Measurements from ENCODE around the gene VPS33B. TPM values are rescaled to one million over a fixed set of nuclear protein-coding genes. Genes with fewer than 3 reads are reported as not detected.
"Not testable (repeated sequence)": the region's sequence is repeated elsewhere in the genome, so short reads cannot be mapped to it uniquely, and the experiment has no call there.

VPS33B gene
- total RNA-seq, 1 experiment from 2014 or later: 18.4 TPM

DNA sequence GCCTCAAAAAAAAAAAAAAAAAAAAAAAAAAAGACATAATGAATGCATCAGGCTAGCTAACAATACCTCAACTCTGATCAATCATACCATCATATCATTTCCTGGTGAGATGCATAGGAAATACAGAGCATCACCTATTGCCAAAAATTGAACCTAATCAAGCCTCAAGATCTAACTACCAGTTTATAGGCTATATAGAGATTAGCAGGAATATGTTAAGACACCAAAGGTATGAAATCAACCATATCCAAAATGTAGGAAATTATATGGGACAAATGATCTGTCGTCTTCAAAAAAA lies 387 bp upstream of the VPS33B start:
- intact Hi-C loops (cut with micrococcal nuclease; ENCODE audit: unreplicated experiment): loop anchor here (5.0 kb wide), 1 partner anchor 35 kb away; no protein-coding TSS in a partner anchor

DNA sequence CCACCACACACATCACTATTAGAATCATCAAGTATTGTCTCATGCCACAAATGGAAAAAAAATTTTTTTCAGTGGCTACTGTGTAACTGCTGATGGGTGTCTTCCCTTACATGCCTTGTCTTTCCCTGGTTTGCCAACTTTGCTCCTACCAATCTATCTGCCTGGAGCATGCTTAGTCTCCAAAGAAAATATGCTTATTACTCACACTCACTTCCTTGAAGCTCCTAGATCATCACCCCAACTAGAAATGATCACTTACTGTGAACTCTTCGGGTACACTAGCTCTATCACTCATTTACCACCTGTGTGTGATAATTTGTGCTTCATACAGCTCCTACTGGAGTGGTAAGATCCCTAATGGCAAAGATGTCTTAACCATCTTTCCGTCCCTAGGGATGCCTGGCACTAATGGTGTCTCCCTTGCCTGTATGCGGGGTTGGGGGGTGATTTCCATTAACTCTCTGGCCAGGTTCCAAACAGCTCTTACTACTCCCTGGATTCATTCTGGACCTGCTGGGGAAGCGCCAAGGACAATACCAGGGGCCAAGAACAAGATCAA lies 799 bp downstream of the VPS33B start:
- no peaks in the 10 kb centered on the region for H3K27me3 Mint-ChIP-seq (ENCODE audit: unreplicated experiment)
- BruUV-seq (replicated peaks): no TSS peak
- intact Hi-C loops (cut with micrococcal nuclease; ENCODE audit: unreplicated experiment): loop anchor here (5.0 kb wide), 1 partner anchor 34 kb away; no protein-coding TSS in a partner anchor
- TF ChIP-seq, protein P1, sequence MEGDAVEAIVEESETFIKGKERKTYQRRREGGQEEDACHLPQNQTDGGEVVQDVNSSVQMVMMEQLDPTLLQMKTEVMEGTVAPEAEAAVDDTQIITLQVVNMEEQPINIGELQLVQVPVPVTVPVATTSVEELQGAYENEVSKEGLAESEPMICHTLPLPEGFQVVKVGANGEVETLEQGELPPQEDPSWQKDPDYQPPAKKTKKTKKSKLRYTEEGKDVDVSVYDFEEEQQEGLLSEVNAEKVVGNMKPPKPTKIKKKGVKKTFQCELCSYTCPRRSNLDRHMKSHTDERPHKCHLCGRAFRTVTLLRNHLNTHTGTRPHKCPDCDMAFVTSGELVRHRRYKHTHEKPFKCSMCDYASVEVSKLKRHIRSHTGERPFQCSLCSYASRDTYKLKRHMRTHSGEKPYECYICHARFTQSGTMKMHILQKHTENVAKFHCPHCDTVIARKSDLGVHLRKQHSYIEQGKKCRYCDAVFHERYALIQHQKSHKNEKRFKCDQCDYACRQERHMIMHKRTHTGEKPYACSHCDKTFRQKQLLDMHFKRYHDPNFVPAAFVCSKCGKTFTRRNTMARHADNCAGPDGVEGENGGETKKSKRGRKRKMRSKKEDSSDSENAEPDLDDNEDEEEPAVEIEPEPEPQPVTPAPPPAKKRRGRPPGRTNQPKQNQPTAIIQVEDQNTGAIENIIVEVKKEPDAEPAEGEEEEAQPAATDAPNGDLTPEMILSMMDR (IDR thresholded peaks at IDR 0.05; ENCODE audit: unreplicated experiment): no peak
- peak overlapping the region; percentile 76 for H3K4me3 Mint-ChIP-seq (ENCODE audit: low read depth, unreplicated experiment)
- no peak for DNase-seq
- H3K27ac Mint-ChIP-seq (ENCODE audit: unreplicated experiment): peak overlapping the region; percentile 89
- no peaks in the 10 kb centered on the region for H3K9me3 Mint-ChIP-seq (ENCODE audit: low read depth, unreplicated experiment)
- CTCF ChIA-PET: interaction anchor here (0.9 to 2.0 kb wide), 4 partner anchors 11 to 90 kb away, joined by 3 to 8 read pairs (median 4); partner anchors contain the start of gene PRC1
- peaks cover 35% of the 10 kb centered on the region for H3K4me1 Mint-ChIP-seq (ENCODE audit: low read depth, unreplicated experiment)
- H3K36me3 Mint-ChIP-seq (ENCODE audit: insufficient read depth, unreplicated experiment): peaks cover 29% of the 10 kb centered on the region

More for the DNA sequence above, 387 bp upstream of the VPS33B start:
- TF ChIP-seq, protein P1 (IDR thresholded peaks at IDR 0.05; ENCODE audit: unreplicated experiment): no peak
- TSS peak; percentile 65 for BruUV-seq (replicated peaks)
- Mint-ChIP-seq H3K4me1 (ENCODE audit: low read depth, unreplicated experiment) (peaks cover 35% of the 10 kb centered on the region), H3K27ac (ENCODE audit: unreplicated experiment) (peak overlapping the region; percentile 89), H3K4me3 (ENCODE audit: low read depth, unreplicated experiment) (peak overlapping the region; percentile 76), H3K27me3 (ENCODE audit: unreplicated experiment) (no peaks in the 10 kb centered on the region), H3K9me3 (ENCODE audit: low read depth, unreplicated experiment) (no peaks in the 10 kb centered on the region), H3K36me3 (ENCODE audit: insufficient read depth, unreplicated experiment) (peaks cover 29% of the 10 kb centered on the region)
- CTCF ChIA-PET: interaction anchor here (1.2 to 2.0 kb wide), 2 partner anchors 10 to 28 kb away, joined by 4 to 8 read pairs; partner anchors contain the start of gene PRC1
- DNase-seq: no peak

DNA sequence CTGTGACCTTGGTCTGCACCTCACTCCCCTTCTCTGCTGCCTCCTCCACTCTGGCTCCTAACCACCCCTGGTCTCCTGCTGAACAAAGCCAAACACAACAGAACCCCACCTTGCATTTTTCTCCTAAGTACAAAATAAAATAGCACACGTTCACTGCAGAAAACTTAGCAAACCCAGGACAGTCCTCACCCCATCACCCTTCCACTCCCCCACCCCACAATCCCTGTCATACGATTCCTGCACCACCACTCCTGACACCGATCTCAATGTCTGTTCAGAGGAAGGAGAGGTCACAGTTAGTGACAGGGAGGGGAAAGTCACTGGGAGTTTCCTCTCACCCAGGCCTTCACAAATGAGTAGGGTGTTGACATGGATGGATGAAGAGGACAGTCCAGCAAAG lies 4.2 kb downstream of the VPS33B start:
- CTCF ChIA-PET: no interaction called here
- peaks cover 33% of the 10 kb centered on the region for H3K36me3 Mint-ChIP-seq (ENCODE audit: insufficient read depth, unreplicated experiment)
- no TSS peak for BruUV-seq (replicated peaks)
- H3K4me1 Mint-ChIP-seq (ENCODE audit: low read depth, unreplicated experiment): peaks cover 33% of the 10 kb centered on the region
- H3K27me3 Mint-ChIP-seq (ENCODE audit: unreplicated experiment): no peaks in the 10 kb centered on the region
- no peak overlapping the region for H3K4me3 Mint-ChIP-seq (ENCODE audit: low read depth, unreplicated experiment)
- DNase-seq: no peak
- H3K9me3 Mint-ChIP-seq (ENCODE audit: low read depth, unreplicated experiment): no peaks in the 10 kb centered on the region
- intact Hi-C loops (cut with micrococcal nuclease; ENCODE audit: unreplicated experiment): no loop called here
- TF ChIP-seq, protein P1 (IDR thresholded peaks at IDR 0.05; ENCODE audit: unreplicated experiment): no peak
- no peak overlapping the region for H3K27ac Mint-ChIP-seq (ENCODE audit: unreplicated experiment)

GRCh38 chr15:91017716-91018115 lies 4.7 kb downstream of the VPS33B start:
- H3K27me3 Mint-ChIP-seq (ENCODE audit: unreplicated experiment): no peaks in the 10 kb centered on the region
- TF ChIP-seq, protein P1 (IDR thresholded peaks at IDR 0.05; ENCODE audit: unreplicated experiment): no peak
- CTCF ChIA-PET: interaction anchor here (0.6 kb wide), 1 partner anchor 244 kb away, joined by 5 read pairs; no protein-coding TSS in a partner anchor

GRCh38 chr15:91013701-91014100 lies 8.7 kb downstream of the VPS33B start:
- H3K4me3 Mint-ChIP-seq (ENCODE audit: low read depth, unreplicated experiment); H3K27ac Mint-ChIP-seq (ENCODE audit: unreplicated experiment); H3K9me3 Mint-ChIP-seq (ENCODE audit: low read depth, unreplicated experiment); intact Hi-C loops (cut with micrococcal nuclease; ENCODE audit: unreplicated experiment); H3K4me1 Mint-ChIP-seq (ENCODE audit: low read depth, unreplicated experiment); DNase-seq; BruUV-seq (replicated peaks); H3K27me3 Mint-ChIP-seq (ENCODE audit: unreplicated experiment): not testable (repeated sequence)
- CTCF ChIA-PET: interaction anchor here (1.7 kb wide), 1 partner anchor 19 kb away, joined by 3 read pairs; no protein-coding TSS in a partner anchor
- peaks cover 10% of the 10 kb centered on the region for H3K36me3 Mint-ChIP-seq (ENCODE audit: insufficient read depth, unreplicated experiment)

More at GRCh38 chr15:91017716-91018115, 4.7 kb downstream of the VPS33B start:
- Mint-ChIP-seq H3K9me3 (ENCODE audit: low read depth, unreplicated experiment) (no peaks in the 10 kb centered on the region), H3K4me3 (ENCODE audit: low read depth, unreplicated experiment) (no peak overlapping the region), H3K4me1 (ENCODE audit: low read depth, unreplicated experiment) (peaks cover 29% of the 10 kb centered on the region), H3K27ac (ENCODE audit: unreplicated experiment) (no peak overlapping the region), H3K36me3 (ENCODE audit: insufficient read depth, unreplicated experiment) (peaks cover 31% of the 10 kb centered on the region)
- no peak for DNase-seq
- intact Hi-C loops (cut with micrococcal nuclease; ENCODE audit: unreplicated experiment): no loop called here
- BruUV-seq (replicated peaks): no TSS peak

Data from Calu3 (cell line).